Prostate gland (tissue), 2 donors: ENCODE results near the gene CD209. TPM values are rescaled to one million over a fixed set of nuclear protein-coding genes. Genes with fewer than 3 reads are reported as not detected.

Source experiments
- DNase-seq: peaks from one replicate; pipeline ENCODE4 v3.0.0-alpha.2; 2019; ENCODE audit warnings: low spot score
- H3K27ac ChIP-seq, 2 donors: fragments of 200-600 bp; sonication (generic); 2 replicates each; pipeline ENCODE4 v1.5.1; 2017 to 2019
- H3K27me3 ChIP-seq: fragments of 200-600 bp; sonication (generic); replicated peaks from 2 replicates; pipeline ENCODE4 v1.5.1; 2019; ENCODE audit not compliant: insufficient read depth
- H3K36me3 ChIP-seq, 2 donors: fragments of 200-600 bp; sonication (generic); 1 replicate in 1 of 2; 2 replicates in 1 of 2; pipeline versions ENCODE4 v1.5.1 to v1.8.1; 2017 to 2019
- H3K4me1 ChIP-seq: fragments of 200-600 bp; sonication (generic); replicated peaks from 2 replicates; pipeline ENCODE4 v1.5.1; 2019
- H3K4me3 ChIP-seq, 2 donors: fragments of 200-600 bp; sonication (generic); 2 replicates each; pipeline ENCODE4 v1.5.1; 2017 to 2019
- H3K9me3 ChIP-seq: fragments of 200-600 bp; sonication (generic); 2 replicates; pipeline ENCODE4 v1.5.1; 2017
- POLR2A ChIP-seq: fragments of 450-650 bp; IDR thresholded peaks from one replicate; pipeline ENCODE4 v1.6.1; 2016; ENCODE audit warnings: antibody characterized with exemption, mild to moderate bottlenecking
- POLR2AphosphoS5 ChIP-seq: sonication (generic); formaldehyde crosslinking; IDR thresholded peaks from one replicate; pipeline ENCODE4 v1.6.1; 2017; ENCODE audit warnings: antibody characterized with exemption
- WGBS: methylation state at CpG from one replicate; pipeline ENCODE4 v1.1.5; 2018; 5-methylcytosine and 5-hydroxymethylcytosine counted together
- intact Hi-C: fragments of 100-400 bp; cut with DNase I; formaldehyde crosslinking; loops from one replicate; pipeline ENCODE4 v1.14.2; 2022
- total RNA-seq, 2 donors: library from RNA; depleted of rRNA; stranded (reverse); fragments of >200 nt; gene quantifications; one replicate each; pipeline ENCODE4 v1.1.0, GENCODE V29; 2016
- TF ChIP-seq, protein P1 (sequence below), 4 experiments: fragments of 200-600 bp in 2 of 4; fragments of 450-650 bp in 2 of 4; sonication (generic) in 2 of 4; IDR thresholded peaks; 1 replicate in 3 of 4; 2 replicates in 1 of 4; pipeline ENCODE4 v1.5.1; 2016 to 2019; ENCODE audit warnings: antibody characterized with exemption in 4 of 4, mild to moderate bottlenecking in 2 of 4, moderate library complexity in 2 of 4

Gene CD209
- total RNA-seq, 2 donors from 2014 or later, result 0.97 to 1.2 TPM

DNA sequence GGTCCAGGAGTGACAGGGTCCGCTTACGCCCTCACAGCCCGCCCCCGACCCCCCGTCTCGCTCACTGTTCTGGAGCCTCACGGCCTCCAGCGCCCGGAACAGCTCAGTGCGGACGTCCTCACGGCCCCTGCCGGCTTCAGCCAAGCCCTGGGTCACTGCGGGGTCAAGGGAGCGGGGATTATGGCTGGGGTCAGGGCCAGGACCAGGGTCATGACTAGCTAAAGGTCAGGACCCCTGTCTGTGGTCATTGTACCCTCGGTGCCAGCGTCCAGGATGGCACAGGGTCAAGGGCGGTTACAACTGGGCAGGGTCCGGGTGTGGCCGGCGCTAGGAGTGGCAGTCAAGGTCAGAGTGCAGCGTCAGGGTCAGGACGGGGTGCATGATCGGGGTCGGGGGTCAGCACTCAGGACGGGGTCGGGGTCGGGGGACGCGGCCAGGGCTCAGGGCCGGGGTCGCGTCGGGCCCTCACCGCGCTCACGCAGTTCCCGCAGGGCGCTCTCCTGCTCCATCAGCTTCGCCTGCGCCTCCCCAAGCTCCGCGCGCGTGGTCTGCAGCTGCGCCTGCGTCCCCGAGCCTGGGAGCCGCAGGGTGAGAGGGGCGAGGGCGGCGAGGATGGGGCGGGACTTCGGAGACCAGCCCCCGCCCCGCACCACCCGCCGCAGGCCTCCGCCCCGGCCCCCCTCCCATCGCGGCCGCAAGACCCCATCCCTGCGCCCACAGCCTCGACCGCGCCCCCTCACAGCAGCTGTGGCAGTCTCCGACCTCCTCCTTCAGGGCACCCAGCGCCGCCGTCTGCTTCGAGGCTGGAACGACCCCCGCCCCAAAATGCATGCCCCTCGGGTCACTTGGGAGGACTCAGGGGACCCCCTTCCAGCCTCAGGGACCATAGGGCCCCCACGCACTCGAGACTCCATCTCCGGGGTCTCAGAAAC, 16.8 kb downstream of the CD209 start:
- Histone ChIP-seq H3K4me3 (no peak overlapping the region), H3K36me3 (no peaks in the 10 kb centered on the region), H3K4me1 (no peaks in the 10 kb centered on the region), H3K27me3 (peaks cover 22% of the 10 kb centered on the region), H3K9me3 (no peaks in the 10 kb centered on the region), H3K27ac (no peak overlapping the region)
- intact Hi-C loops, result no loop called here
- TF ChIP-seq, protein P1, sequence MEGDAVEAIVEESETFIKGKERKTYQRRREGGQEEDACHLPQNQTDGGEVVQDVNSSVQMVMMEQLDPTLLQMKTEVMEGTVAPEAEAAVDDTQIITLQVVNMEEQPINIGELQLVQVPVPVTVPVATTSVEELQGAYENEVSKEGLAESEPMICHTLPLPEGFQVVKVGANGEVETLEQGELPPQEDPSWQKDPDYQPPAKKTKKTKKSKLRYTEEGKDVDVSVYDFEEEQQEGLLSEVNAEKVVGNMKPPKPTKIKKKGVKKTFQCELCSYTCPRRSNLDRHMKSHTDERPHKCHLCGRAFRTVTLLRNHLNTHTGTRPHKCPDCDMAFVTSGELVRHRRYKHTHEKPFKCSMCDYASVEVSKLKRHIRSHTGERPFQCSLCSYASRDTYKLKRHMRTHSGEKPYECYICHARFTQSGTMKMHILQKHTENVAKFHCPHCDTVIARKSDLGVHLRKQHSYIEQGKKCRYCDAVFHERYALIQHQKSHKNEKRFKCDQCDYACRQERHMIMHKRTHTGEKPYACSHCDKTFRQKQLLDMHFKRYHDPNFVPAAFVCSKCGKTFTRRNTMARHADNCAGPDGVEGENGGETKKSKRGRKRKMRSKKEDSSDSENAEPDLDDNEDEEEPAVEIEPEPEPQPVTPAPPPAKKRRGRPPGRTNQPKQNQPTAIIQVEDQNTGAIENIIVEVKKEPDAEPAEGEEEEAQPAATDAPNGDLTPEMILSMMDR (IDR thresholded peaks at IDR 0.05), result no peak
- no peak for TF ChIP-seq POLR2A
- TF ChIP-seq POLR2AphosphoS5, result no peak
- WGBS, result 5% methylated on average over 39 of the region's 78 CpGs
- no peak for DNase-seq

DNA sequence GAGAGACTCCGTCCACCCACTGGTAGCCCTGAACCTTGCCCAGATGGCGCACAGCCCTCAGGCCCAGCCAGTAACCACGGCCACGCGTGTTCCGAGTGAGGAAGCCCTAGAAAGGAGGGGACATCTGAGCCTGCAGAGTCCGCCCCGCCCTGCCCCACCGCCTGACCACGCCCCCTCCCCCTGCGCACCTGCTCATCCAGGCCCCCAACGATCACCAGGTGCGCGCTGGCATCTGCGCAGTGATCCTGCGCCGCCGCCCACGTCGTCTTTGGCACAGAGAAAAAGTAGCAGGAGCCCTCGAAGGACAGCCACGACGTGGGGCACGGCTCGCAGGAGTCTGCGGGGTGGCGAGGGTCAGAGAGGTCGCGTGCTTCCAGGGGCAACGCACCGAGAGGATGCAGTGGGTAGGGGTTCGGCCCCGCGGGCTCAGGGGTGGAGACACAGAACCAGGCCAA, 17.5 kb downstream of the CD209 start:
- intact Hi-C loops, result no loop called here
- Histone ChIP-seq H3K4me3 (no peak overlapping the region), H3K9me3 (no peaks in the 10 kb centered on the region), H3K4me1 (no peaks in the 10 kb centered on the region), H3K27ac (no peak overlapping the region), H3K27me3 (peaks cover 22% of the 10 kb centered on the region), H3K36me3 (no peaks in the 10 kb centered on the region)
- no peak for DNase-seq
- WGBS, result 8% methylated on average over 22 of the region's 34 CpGs
- TF ChIP-seq POLR2A (no peak), POLR2AphosphoS5 (no peak)
- TF ChIP-seq, protein P1 (IDR thresholded peaks at IDR 0.05), result no peak

DNA sequence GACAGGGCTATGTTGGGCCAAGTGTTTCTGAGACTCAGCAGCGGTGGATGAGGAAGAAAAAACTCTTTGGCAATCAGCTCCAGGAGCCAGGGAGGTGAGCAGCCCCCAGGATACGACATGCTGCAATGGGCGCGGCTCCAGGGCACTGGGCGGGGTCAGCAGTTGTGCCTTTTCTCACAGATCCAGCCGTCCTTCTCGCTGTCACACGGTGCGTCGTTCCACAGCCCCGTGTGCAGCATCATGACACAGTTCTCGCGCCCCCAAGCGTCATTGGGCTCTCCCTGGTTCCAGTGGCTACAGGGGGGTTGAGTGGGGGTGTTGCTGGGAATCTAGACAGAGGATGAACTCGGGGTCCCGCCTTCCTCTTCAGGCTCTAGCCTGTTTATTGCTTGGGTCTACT, 18.1 kb downstream of the CD209 start:
- no peak overlapping the region for H3K27ac ChIP-seq
- no peak for DNase-seq
- no peaks in the 10 kb centered on the region for H3K9me3 ChIP-seq
- WGBS, result 15% methylated on average over 16 of the region's 16 CpGs
- H3K27me3 ChIP-seq, result peaks cover 22% of the 10 kb centered on the region
- no peak for TF ChIP-seq POLR2AphosphoS5
- TF ChIP-seq, protein P1 (IDR thresholded peaks at IDR 0.05), result no peak
- no peak for TF ChIP-seq POLR2A
- no peaks in the 10 kb centered on the region for H3K4me1 ChIP-seq
- H3K36me3 ChIP-seq, result no peaks in the 10 kb centered on the region
- no peak overlapping the region for H3K4me3 ChIP-seq
- intact Hi-C loops, result no loop called here

DNA sequence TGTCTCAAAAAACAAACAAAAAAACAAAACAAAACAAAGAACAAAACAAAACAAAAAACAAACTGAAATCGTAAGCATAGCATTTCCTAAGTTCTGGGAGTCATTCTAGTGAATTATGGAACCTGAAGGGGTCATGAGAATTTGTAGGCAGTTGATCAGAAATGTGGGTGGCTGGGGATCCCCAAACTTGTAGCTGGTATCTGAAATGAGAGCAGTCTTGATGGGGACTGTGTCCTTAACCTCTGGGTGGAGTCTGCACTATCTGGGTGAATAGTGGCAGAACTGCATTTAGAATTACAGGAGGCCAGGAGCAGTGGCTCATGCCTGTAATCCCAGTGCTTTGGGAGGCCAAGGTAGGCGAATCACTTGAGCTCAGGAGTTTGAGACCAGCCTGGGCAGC, 21.5 kb downstream of the CD209 start:
- Histone ChIP-seq H3K27ac (no peak overlapping the region), H3K9me3 (no peaks in the 10 kb centered on the region), H3K4me3 (no peak overlapping the region), H3K27me3 (peaks cover 18% of the 10 kb centered on the region), H3K4me1 (no peaks in the 10 kb centered on the region), H3K36me3 (no peaks in the 10 kb centered on the region)
- intact Hi-C loops, result no loop called here
- DNase-seq, result no peak
- TF ChIP-seq POLR2A (no peak), POLR2AphosphoS5 (no peak)
- TF ChIP-seq, protein P1 (IDR thresholded peaks at IDR 0.05), result no peak
- WGBS, result 66% methylated on average over 2 of the region's 2 CpGs

DNA sequence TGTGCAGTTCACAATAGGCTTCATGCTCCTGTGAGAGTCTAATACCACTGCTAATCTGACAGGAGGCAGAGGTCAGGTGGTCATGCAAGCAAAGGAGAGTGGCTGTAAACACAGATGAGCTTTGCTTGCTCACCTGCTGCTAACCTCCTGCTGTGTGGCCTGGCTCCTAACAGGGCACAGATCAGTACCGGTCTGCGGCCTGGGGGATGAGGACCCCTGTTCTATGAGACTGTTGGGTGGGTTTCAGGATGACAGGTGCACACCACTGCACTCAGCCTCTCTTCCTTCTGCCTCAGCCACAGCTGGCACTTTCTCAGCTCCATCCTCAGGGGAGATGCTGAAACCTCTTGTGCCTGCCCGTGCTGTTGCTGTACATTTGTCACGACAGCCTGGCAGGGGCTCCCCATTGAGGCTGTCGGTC, 25.1 kb downstream of the CD209 start:
- no peak overlapping the region for H3K27ac ChIP-seq
- H3K27me3 ChIP-seq, result no peaks in the 10 kb centered on the region
- WGBS, result 52% methylated on average over 5 of the region's 5 CpGs
- no peaks in the 10 kb centered on the region for H3K36me3 ChIP-seq
- TF ChIP-seq POLR2A (no peak), POLR2AphosphoS5 (no peak)
- TF ChIP-seq, protein P1 (IDR thresholded peaks at IDR 0.05), result no peak
- H3K4me3 ChIP-seq, result no peak overlapping the region
- no peaks in the 10 kb centered on the region for H3K9me3 ChIP-seq
- intact Hi-C loops, result no loop called here
- no peak for DNase-seq
- no peaks in the 10 kb centered on the region for H3K4me1 ChIP-seq
